Suprapubic skin (tissue), 4 donors: ENCODE data around the gene NETO2.

Experiments
- CTCF ChIP-seq, 2 donors: fragments of 200-600 bp in 1 of 2; fragments of 450-650 bp in 1 of 2; sonication (generic) in 1 of 2; IDR thresholded peaks; one replicate each; pipeline ENCODE4 v1.5.1; 2016 to 2019; ENCODE audit warnings: antibody characterized with exemption in 2 of 2, mild to moderate bottlenecking in 1 of 2, moderate library complexity in 1 of 2
- EP300 ChIP-seq: sonication (generic); formaldehyde crosslinking; IDR thresholded peaks from one replicate; pipeline ENCODE4 v1.6.1; 2017; ENCODE audit warnings: antibody characterized with exemption
- POLR2AphosphoS5 ChIP-seq, 3 donors: sonication (generic); formaldehyde crosslinking; IDR thresholded peaks; one replicate each; pipeline ENCODE4 v1.6.1; 2017; ENCODE audit warnings: antibody characterized with exemption in 3 of 3

- TF ChIP-seq CTCF (IDR thresholded peaks at IDR 0.05): no peak
- TF ChIP-seq EP300: no peak
- no peak for TF ChIP-seq POLR2AphosphoS5 (IDR thresholded peaks at IDR 0.05)
Observed at GRCh38 chr16:47136099-47136842, 7.5 kb downstream of the NETO2 start.
